GM19455 (cell line): Measurements from ENCODE around the gene FUT7.
"Not testable (repeated sequence)": the region's sequence is repeated elsewhere in the genome, so short reads cannot be mapped to it uniquely, and the experiment has no call there.

Experiments
- ATAC-seq: cut with Tn5 transposase; IDR thresholded peaks from one replicate; pipeline ENCODE4 v1.9.1; 2021; ENCODE audit not compliant: unreplicated experiment

Gene FUT7

GRCh38 chr9:137006116-137007003, 25.5 kb downstream of the FUT7 start:
- ATAC-seq: no peak

GRCh38 chr9:137004285-137004684, 27.6 kb downstream of the FUT7 start:
- not testable (repeated sequence) for ATAC-seq

GRCh38 chr9:137002646-137003041, 29.2 kb downstream of the FUT7 start:
- ATAC-seq: no peak

GRCh38 chr9:137001857-137002645, 29.8 kb downstream of the FUT7 start:
- no peak for ATAC-seq

- ATAC-seq: peak; percentile 59
These were observed 31.5 kb downstream of the FUT7 start for GRCh38 chr9:137000177-137000930.

- ATAC-seq: no peak
These were observed 34.1 kb downstream of the FUT7 start for GRCh38 chr9:136997830-136998234.

GRCh38 chr9:136997371-136997770, 34.5 kb downstream of the FUT7 start:
- no peak for ATAC-seq

GRCh38 chr9:136996361-136997292, 35.3 kb downstream of the FUT7 start, which contains the start of gene CLIC3:
Gene CLIC3, minus strand, starts transcription at chr9:136996568. Its CDS starts 25 bp downstream, at chr9:136996543.
- no peak for ATAC-seq

- ATAC-seq: no peak
These were observed 36.0 kb downstream of the FUT7 start for GRCh38 chr9:136995772-136996311.

- ATAC-seq: no peak
These were observed 36.5 kb downstream of the FUT7 start for GRCh38 chr9:136995362-136995761.

GRCh38 chr9:136994888-136995230, 37.0 kb downstream of the FUT7 start:
- no peak for ATAC-seq

- no peak for ATAC-seq
These were observed 37.6 kb downstream of the FUT7 start for GRCh38 chr9:136994180-136994887.

- ATAC-seq: peak; percentile 10
These were observed 39.0 kb downstream of the FUT7 start for GRCh38 chr9:136992819-136993369.

- peak; percentile 77 for ATAC-seq
These were observed 39.7 kb downstream of the FUT7 start, which contains the start of gene PAXX for GRCh38 chr9:136991993-136992818. Gene PAXX, plus strand, starts transcription at chr9:136992422. Its CDS starts 22 bp downstream, at chr9:136992444.

- no peak for ATAC-seq
These were observed 41.5 kb downstream of the FUT7 start for GRCh38 chr9:136990242-136990911.

- no peak for ATAC-seq
These were observed 43.0 kb downstream of the FUT7 start for GRCh38 chr9:136988872-136989271.

GRCh38 chr9:136985853-136986252, 46.0 kb downstream of the FUT7 start:
- no peak for ATAC-seq
